Dermis blood vessel endothelial cell (primary cell): ENCODE data around the gene NLK. TPM values are rescaled to one million over a fixed set of nuclear protein-coding genes. Genes with fewer than 3 reads are reported as not detected.
"Not testable (repeated sequence)": the region's sequence is repeated elsewhere in the genome, so short reads cannot be mapped to it uniquely, and the experiment has no call there.

ENCODE experiments used
- DNase-seq: peaks from one replicate; pipeline ENCODE4 v3.0.0; 2010
- total RNA-seq: library from RNA; depleted of rRNA; stranded (reverse); fragments of >200 nt; gene quantifications from 2 replicates; pipeline ENCODE4 v1.2.3, GENCODE V29; 2014

Gene NLK
- total RNA-seq, 1 donor from 2014 or later: 49.4 TPM

DNA sequence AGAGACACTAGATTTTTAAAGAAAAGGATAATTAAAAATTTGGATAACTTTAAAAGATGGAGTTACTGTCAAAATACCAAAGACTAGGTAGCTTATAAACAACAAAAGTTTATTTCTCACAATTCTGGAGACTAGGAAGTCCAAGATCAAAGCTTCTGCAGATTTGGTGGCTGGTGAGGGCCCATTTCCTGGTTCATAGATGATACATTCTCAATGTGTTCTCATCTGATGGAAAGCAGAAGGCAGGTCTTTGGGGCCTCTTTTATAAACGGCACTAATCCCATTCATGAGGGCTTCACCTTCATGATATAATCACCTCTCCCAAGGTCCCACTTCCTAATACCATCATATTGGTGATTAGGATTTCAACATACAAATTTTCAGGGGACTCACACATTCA is 33.7 kb downstream of the NLK start:
- DNase-seq: no peak

DNA sequence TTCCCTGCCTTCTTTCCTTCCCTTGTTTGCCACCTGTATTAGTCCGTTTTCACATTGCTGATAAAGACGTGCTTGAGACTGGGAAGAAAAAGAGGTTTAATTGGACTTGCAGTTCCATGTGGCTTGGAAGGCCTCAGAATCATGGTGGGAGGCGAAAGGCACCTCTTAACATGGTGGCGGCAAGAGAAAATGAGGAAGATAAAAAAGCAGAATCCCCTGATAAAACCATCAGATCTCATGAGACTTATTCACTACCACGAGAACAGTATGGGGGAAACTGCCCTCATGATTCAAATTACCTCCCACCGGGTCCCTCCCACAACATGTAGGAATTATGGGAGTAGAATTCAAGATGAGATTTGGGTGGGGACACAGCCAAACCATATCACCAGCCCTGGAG is 34.7 kb downstream of the NLK start:
- DNase-seq: not testable (repeated sequence)

DNA sequence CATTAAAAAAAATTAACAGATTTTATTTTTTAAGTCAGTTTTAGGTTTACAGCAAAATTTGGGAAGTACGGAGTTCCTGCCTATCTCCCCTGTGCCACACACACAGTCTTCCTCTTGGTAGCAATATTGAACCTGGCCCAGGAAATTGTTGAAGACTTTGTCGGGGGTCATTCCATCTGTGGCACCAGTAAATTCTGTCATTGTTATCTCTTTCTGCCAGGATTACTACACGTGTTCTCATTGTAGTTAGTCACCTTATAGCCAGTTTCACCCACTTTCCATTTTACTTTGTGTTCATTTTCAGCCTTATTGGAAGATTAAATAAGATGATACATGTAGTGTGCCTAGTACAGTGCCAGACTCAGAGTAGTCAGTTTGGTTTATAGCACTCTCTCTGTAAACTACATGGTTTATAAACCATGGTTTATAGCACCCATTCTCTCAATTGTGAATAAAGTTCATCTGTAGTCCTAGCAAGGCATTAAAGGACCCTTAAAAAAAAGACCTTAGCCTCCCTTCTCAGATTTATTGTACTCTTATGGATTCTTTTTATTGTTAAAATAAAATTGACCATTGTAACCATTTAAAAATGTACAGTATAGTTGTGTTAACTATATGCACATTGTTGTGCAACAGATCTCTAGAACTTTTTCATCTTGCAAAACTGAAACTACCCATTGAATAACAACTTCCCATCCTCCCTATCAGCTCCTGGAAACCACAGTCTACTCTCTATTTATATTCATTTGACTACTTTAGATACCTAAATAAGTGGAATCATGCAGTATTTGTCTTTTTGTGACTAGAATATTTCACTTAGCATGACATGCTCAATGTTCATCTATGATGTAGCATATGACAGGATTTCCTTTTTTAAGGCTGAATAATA is 36.1 kb downstream of the NLK start:
- no peak for DNase-seq

DNA sequence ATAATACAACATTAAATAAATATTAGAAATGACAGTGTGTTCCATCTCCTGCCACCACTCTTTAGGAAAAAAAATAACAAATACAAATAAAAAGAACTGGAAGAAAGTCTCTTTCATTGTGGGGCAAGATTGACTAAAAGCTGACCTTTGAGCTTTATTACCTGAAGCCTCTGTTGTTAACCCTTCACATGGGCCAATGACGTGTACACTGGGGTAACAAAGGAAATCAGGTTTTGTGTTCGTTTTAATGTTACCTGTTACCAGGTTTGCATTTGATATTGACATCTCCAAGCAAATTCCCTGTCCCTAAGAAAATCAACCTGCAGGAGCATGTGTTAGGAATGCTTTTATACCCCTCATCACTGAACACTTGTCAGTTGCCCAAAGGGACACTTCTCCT is 39.0 kb downstream of the NLK start:
- no peak for DNase-seq

DNA sequence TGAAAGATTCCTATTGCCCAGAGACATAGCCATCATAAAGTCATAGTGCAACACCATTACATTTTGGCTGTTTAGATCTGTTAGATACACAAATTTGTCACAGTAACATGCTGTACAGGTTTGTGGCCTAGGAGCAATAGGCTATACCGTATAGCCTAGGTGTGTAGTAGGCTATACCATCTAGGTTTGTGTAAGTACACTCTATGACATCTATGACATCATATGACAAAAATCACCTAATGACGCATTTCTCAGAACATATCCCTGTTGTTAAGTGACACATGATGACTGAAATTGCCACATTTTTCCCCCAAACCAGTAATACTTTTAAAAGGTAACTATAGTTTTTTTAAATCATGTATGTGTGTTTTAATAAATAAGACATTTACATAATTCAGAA is 43.3 kb downstream of the NLK start:
- no peak for DNase-seq

DNA sequence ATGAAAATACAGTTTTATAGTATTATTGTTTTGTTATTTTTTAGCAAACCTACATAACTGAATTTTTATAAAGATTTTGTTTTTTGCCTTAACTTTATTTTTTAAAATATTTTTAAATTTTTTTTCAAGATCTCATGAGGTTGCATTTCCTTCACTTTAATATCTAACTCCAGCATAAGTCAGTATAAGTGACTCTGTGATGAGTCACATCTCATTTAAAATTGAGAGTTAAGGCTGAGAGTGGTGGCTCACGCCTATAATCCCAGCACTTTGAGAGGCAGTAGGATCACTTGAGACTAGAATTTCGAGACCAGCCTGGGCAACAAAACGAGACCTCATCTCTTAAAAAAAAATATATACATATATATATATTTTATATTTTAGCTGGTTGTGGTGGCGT is 44.0 kb downstream of the NLK start:
- peak; percentile 11 for DNase-seq

DNA sequence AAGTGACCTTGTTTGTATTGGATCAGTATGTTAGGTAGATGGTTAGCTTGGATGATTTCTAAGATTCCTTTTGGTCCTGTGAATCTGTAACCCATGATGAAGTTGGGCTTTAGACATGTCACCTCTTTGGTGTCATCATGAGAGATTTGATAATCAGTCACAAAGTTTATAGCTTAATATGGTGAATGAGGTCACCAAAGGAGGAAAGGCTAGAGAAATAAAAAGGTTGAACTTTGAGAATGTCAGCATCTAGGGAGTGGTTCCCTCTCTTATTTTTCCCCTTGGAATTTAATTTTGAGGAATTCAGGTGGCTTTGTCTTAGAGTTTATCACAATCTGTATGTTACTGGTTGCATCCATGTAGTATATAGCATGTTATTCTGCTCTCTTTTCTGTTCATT is 45.3 kb downstream of the NLK start:
- DNase-seq: no peak

DNA sequence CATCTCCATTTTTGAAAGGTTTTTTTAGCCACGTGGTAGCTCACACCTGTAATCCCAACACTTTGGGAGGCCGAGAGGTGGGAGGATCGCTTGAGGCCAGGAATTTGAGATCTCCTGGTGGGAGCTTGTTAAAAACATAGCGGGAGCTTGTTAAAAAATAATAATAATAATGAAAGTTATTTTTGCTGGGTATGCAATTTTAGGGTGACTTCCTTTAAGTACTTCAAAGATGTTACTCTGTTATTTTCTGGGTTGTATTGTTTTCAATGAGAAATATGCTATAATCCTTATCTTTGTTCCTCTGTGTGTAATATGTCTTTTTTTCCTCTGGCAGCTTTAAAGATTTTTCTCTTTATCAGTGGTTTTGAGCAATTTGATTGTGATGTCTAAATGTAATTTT is 48.1 kb downstream of the NLK start:
- DNase-seq: no peak

DNA sequence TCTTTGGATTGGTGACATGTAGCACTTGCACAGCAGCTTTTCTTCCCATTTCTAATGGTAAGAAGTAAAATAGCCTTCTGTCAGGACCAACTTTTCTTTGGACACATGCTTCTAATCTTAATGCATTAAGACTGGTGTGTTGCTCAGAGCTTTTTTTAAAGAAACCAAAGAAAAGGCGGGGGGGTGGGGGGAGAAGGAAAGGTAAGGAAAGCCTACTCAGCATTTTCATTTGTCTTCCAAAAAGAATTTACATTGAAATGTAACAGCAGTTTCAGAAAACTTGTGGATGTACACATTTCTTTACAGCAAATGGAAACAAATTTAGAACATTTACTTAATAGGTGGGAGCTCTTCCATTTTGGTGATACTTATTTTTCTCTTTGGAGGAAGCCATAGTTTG is 49.6 kb downstream of the NLK start:
- DNase-seq: no peak

DNA sequence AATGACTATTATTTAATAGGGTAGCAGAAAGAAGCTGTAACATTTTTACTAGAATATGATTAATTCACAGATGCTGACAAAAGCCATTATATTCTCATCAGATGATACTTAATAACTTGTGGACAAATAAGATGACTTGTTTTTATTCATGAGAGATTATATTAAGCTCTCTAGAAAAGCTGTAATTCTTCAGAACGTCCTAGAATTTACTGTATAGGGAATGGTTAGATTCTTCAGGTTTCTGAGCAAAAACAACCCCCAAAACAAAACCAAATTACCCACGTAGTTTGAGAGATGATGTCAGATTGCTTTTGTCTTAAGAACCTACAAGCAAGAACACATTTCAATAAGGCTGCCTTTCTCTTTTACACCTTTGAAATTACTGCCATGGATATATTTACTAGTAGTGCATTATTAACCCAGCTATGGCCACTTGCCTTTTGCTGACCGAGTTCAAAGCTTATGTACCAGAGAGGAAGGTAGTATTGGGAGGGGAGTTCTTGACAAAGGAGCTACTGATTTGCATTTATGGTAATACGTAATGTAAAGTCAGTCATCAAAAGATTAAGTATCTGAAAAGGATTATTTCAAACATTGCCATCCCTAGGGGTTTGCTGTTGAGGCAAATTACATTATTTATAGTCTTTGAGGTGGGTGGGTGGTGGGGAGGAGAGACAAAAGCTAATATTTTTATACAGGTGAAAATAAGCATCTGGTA is 51.7 kb downstream of the NLK start:
- DNase-seq: no peak

DNA sequence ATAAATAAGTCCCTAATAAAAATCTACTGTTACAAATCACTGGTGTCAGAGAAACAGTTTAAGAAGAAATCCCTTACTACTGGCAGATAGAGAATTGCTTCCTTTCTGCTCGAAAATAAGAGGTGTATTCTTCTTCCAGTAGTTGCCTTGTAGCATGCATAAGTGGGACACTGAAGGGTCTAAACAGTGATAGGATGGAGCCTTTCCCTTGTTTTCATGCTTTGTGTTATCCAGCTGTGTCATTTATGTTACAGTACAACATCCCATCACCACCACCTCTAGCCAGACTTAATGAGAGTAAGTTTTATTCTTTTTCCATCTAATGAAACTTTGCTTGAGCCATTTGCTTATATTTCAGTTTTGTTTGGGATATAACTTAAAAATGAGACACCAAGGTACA is 54.3 kb downstream of the NLK start:
- DNase-seq: no peak

DNA sequence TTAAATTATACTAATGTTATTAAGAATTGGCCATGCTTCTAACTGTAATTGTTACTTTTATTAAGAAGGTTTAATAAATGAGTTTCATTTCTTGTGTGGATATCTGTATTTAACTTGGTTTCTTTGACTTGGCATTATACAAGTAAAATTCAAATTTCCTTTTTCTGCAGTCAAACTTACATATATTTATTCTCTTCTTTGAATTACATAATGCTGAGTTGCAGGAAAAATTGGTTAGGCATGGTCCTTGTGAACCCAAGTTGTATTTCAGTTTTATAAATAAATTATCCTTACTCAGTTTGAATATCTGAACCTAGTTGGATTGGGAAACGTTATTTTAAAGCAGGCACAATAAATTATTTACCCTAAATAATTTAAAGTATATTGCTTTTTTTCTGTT is 54.8 kb downstream of the NLK start:
- DNase-seq: no peak

DNA sequence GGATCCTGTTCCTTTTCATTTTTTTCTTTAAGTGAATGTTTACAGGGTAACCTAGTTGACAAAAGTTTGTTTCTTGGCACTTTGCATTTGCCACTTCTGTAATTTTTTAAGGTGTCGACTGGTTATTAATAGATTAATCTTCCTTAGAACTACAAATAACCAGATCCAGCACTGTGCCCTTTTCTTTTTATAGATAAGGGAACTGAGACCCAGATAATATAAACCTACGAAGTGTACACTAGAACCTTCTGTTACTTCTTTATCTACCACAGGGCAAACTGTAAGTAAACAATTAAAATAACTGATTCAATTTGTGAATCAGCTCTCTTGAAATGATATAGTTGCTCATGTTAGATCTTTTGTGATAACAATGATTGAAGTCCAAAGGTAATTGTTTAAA is 55.4 kb downstream of the NLK start:
- no peak for DNase-seq

DNA sequence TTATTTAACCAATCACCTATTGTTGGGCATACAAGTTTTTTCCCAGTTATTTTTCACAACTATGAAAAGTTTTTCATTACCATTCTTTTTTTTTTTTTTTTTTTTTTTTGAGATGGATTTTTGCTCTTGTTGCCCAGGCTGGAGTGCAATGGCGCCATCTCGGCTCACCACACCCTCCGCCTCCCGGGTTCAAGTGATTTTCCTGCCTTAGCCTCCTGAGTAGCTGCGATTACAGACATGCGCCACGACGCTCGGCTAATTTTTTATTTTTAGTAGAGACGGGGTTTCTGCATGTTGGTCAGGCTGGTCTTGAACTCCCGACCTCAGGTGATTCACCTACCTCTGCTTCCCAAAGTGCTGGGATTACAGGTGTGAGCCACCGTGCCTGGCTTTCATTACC is 56.1 kb downstream of the NLK start:
- not testable (repeated sequence) for DNase-seq

DNA sequence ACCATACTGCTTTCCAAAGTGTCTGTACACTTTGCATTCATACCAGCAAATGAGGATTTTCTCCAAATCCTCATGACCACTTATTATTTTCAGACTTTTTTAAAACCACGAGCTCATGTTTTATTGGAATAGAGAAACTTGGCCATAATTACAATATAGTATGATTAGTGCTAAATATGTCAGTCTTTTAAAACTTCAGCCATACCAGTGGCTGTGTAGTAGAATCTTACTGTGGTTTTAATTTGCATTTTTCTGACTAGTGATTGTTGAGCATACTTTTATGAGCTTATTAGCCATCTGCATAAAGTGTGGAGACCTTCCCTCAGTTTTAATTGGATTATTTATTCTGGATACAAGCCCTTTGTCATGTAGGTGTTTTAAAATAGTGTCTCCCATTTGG is 57.8 kb downstream of the NLK start:
- no peak for DNase-seq

DNA sequence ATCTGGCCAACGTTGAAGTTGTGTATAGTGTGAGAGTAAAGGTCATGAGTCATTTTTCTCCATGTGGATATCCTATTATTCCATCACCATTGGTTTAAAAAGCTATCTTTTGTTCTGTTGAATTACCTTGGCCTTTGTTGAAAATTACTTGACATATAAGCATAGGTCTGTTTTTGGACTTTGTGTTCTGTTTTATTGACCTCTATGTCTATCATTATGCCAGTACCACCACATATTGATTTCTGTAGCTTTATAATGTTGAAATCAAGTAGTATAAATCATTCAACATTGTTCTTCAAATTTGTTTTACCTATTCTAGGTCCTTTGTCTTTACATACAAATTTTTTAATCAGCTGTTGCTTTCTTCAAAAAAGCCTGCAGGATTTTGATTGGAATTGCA is 58.5 kb downstream of the NLK start:
- no peak for DNase-seq

DNA sequence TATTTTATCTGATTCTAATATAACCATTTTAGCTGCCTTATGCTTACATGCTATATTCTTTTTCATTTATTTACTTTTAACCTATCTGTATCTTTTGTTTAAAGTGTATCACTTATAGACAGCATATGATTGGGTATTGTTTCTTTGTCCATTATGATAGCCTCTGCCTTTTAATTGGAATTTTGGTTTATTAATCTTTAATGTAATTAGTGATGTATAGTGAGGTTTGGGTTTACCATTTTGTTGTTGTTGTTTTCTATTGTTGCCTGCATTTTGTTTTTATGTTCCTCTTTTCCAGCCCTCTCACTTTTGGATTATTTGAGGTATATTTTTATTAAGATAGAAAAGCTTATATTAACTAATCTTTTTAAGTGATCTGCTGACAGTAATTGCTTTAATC is 59.4 kb downstream of the NLK start:
- DNase-seq: no peak

DNA sequence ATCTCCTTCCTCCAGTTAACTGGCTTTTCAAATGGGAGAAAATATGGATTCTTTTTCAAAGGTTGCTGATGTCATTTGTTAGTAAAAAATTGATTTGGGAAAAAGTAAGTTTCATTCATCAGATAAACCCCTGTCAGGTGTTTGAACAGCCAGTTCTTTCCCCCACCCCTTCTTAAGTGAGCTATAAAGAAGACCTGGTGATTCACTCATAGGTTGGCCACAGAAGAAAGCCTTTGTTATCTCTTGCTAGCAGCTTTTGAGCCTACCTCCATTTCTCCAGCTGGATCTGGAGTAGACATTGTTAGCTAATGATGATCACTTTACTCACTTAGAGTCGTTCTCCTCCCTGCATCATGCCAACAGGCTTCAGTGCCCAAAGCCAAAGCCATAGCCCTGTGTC is 63.0 kb downstream of the NLK start:
- peak; percentile 6 for DNase-seq

DNA sequence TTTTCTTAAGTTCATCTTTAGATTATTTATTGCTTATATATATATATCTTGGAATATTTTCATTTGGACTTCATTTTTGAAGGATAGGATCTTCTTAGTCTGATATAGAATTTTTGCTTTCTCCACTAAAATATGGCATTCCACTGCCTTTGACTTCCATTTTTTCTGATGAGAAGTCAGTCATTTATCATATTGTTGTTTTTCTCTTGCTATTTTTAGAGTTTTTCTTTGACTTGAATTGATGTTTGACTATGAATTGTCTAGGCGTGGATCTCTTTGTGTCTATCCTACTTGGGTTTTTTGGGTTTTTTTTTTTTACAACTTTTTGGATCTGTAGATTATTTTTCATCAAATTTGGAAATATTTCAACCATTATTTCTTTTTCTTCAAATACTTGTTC is 67.7 kb downstream of the NLK start:
- no peak for DNase-seq

DNA sequence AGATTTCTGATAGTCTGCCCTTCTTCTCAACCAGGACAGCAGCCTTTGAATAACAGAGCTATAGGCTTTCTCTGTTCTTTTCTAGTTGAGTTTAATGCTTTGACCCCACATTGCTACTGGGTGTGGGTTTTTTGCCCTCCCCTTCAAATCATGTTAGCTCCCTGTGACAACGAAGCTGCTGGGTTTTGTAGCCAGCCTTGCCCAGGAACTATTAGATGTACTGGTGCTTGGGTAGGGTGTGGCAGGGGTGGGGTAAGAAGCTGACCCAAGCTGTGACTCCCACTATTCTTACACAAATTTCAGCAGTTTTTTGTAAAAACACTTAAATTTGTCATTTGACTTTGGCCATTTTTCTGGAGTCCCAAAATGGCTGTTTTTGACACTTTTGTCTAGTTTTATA is 69.7 kb downstream of the NLK start:
- DNase-seq: no peak

DNA sequence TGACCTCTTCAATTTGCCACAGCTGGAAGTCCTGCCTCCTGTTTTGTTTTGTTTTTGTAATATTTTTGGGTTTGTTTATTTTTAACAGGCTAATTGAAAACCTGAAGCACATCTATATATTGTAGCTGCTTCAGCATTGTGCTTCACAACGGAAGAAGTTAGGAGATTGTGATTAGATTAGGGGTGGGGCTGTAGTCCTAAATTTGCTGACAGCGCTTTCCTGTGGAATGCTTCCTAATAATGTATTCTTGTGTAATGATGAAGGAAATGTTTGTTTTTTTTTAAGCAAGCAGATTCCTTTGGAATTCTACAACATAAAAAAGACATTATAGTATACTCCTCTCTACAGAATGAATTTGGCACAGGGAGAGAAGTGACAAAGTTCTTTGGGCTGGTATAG is 70.1 kb downstream of the NLK start:
- DNase-seq: peak; percentile 59

DNA sequence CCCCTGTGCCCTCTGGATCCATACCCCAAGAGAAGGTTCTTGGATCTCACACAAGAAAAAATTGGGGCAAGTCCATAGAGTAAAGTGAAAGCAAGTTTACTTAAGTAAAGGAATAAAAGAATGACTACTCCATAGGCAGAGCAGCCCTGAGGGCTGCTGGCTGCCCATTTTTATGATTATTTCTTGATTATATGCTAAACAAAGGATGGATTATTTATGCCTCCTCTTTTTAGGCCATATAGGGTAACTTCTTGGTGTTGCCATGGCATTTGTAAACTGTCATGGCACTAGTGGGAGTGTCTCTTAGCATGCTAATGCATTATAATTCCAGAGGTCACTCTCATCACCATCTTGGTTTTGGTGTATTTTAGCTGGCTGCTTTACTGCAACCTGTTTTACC is 70.8 kb downstream of the NLK start:
- DNase-seq: no peak

DNA sequence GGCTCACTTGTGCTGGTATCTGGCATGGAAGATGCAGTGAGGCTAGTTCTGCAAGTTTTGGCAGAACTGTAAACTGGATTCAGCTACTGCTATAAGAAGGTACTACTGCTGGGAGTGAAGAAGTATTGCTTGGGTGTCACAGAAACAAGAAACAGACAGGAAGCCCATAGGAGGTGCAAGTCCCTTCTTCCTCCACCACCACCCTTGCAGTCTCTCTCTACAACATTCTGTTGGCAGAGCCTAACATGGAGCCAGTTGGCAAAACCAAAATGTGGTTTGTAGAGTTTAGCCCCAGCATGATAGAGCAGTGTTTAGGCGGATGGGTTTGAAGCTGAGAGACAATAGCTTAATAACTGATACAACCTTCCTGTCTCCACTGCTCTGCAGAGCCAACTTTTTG is 72.6 kb downstream of the NLK start:
- DNase-seq: no peak

DNA sequence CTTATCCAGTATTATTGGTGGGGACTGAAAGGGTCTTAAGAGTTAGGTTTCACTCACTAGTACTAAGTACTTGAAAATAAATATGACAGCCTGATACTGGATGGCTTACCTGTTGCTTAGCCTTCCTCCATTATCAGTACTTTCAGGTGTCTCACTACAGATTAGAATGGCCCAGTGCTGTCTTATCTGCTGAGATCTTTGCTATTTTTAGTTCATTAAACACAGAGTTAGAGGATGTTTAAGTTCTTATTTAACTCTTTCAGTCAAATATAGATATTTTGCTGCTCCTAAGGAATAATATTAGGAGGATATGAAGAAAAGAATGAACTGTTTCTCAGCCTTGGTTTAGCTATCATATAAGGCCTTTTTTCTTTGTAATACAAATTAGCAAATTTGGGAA is 74.8 kb downstream of the NLK start:
- DNase-seq: no peak
